ENCODE data around the gene SEL1L2.

SEL1L2 gene

GRCh38 chr20:13898012-13898612, 92.3 kb downstream of the SEL1L2 start:
- TF ChIP-seq CTCF (IDR thresholded peaks at IDR 0.05), result peak; percentile 16 to 34
- no peaks in the 10 kb centered on the region for H3K36me3 ChIP-seq
- H3K4me1 ChIP-seq, result no peaks in the 10 kb centered on the region
- no peak for DNase-seq
- H3K27ac ChIP-seq, result no peak overlapping the region
- no peaks in the 10 kb centered on the region for H3K9me3 ChIP-seq
- H3K4me3 ChIP-seq, result no peak overlapping the region
- no peaks in the 10 kb centered on the region for H3K27me3 ChIP-seq
- intact Hi-C loops (cut with DNase I; ENCODE audit: low total_unique reads), result no loop called here

DNA sequence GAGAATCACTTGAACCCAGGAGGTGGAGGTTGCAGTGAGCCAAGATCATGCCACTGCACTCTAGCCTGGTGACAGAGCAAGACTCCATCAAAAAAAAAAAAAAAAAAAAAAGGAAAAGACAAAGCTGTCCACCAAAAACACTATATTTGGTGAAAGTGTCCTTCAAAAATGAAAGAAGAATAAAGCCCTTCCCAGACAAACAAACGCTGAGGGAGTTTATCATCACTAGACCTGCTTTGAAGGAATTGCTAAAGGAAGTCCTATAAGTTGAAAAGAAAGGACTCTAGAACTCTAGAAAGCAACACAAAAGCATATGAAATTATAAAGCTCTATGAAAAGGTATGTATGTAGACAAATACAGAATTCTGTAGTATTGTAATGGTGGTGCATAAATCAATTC, 98.8 kb downstream of the SEL1L2 start:
- no peaks in the 10 kb centered on the region for H3K27me3 ChIP-seq
- H3K9me3 ChIP-seq, result peaks cover 0 to 19% (median 7%) of the 10 kb centered on the region in 3 donors
- TF ChIP-seq CTCF (IDR thresholded peaks at IDR 0.05), result no peak
- H3K27ac ChIP-seq, result no peak overlapping the region
- intact Hi-C loops (cut with DNase I; ENCODE audit: low total_unique reads), result no loop called here
- H3K4me1 ChIP-seq, result no peaks in the 10 kb centered on the region
- DNase-seq, result no peak
- no peak overlapping the region for H3K4me3 ChIP-seq
- H3K36me3 ChIP-seq, result no peaks in the 10 kb centered on the region

- intact Hi-C loops (cut with DNase I; ENCODE audit: low total_unique reads), result no loop called here
- no peak for TF ChIP-seq CTCF (IDR thresholded peaks at IDR 0.05)
- no peaks in the 10 kb centered on the region for H3K9me3 ChIP-seq
- no peaks in the 10 kb centered on the region for H3K36me3 ChIP-seq
- H3K27me3 ChIP-seq, result no peaks in the 10 kb centered on the region
- H3K4me1 ChIP-seq, result peaks cover 0 to 12% (median 0%) of the 10 kb centered on the region in 4 donors
- no peak for DNase-seq
- H3K4me3 ChIP-seq, result no peak overlapping the region
- H3K27ac ChIP-seq, result no peak overlapping the region
Measured at GRCh38 chr20:13884803-13885202, 105.6 kb downstream of the SEL1L2 start.

- no peak for DNase-seq
- H3K27me3 ChIP-seq, result no peaks in the 10 kb centered on the region
- H3K27ac ChIP-seq, result no peak overlapping the region
Measured at GRCh38 chr20:13883425-13883824, 107.0 kb downstream of the SEL1L2 start.

GRCh38 chr20:13878566-13878965, 111.8 kb downstream of the SEL1L2 start:
- no peak overlapping the region for H3K27ac ChIP-seq
- no peak for DNase-seq
- no peak overlapping the region for H3K4me3 ChIP-seq
- H3K9me3 ChIP-seq, result no peaks in the 10 kb centered on the region
- no peaks in the 10 kb centered on the region for H3K36me3 ChIP-seq
- intact Hi-C loops (cut with DNase I; ENCODE audit: low total_unique reads), result no loop called here
- peaks cover 0 to 28% (median 2%) of the 10 kb centered on the region in 4 donors for H3K4me1 ChIP-seq
- no peak for TF ChIP-seq CTCF (IDR thresholded peaks at IDR 0.05)
- H3K27me3 ChIP-seq, result no peaks in the 10 kb centered on the region

More at GRCh38 chr20:13883425-13883824, 107.0 kb downstream of the SEL1L2 start:
- H3K36me3 ChIP-seq, result no peaks in the 10 kb centered on the region
- intact Hi-C loops (cut with DNase I; ENCODE audit: low total_unique reads), result no loop called here
- TF ChIP-seq CTCF (IDR thresholded peaks at IDR 0.05), result no peak
- peaks cover 0 to 12% (median 0%) of the 10 kb centered on the region in 4 donors for H3K4me1 ChIP-seq
- no peak overlapping the region for H3K4me3 ChIP-seq
- no peaks in the 10 kb centered on the region for H3K9me3 ChIP-seq

GRCh38 chr20:13877793-13878192, 112.6 kb downstream of the SEL1L2 start:
- no peak for TF ChIP-seq CTCF (IDR thresholded peaks at IDR 0.05)
- no peaks in the 10 kb centered on the region for H3K9me3 ChIP-seq
- no peaks in the 10 kb centered on the region for H3K36me3 ChIP-seq
- DNase-seq, result no peak
- H3K27me3 ChIP-seq, result no peaks in the 10 kb centered on the region
- H3K27ac ChIP-seq, result no peak overlapping the region
- H3K4me1 ChIP-seq, result peaks cover 0 to 28% (median 2%) of the 10 kb centered on the region in 4 donors
- H3K4me3 ChIP-seq, result no peak overlapping the region
- intact Hi-C loops (cut with DNase I; ENCODE audit: low total_unique reads), result no loop called here
